Neuronal stem cell (in vitro differentiated cells): ENCODE measurements around the gene CYP4F22.
A peak's percentile ranks its signal among the peaks of the same experiment; 100 is the strongest.

Experiments
- DNase-seq: peaks from one replicate; pipeline ENCODE4 v3.0.0-alpha.2; 2013; ENCODE audit warnings: low spot score
- H2AFZ ChIP-seq: one replicate; pipeline ENCODE4 v1.6.1; 2013; ENCODE audit warnings: mild to moderate bottlenecking, low read length, inconsistent platforms
- H2AK5ac ChIP-seq: 2 replicates; pipeline ENCODE4 v1.6.1; 2013; ENCODE audit warnings: low read depth, mild to moderate bottlenecking, inconsistent platforms, low read length, moderate library complexity, mixed read lengths
- H2BK120ac ChIP-seq: 2 replicates; pipeline ENCODE4 v1.6.1; 2013; ENCODE audit warnings: low read depth, mild to moderate bottlenecking, inconsistent platforms, low read length, moderate library complexity, mixed read lengths
- H2BK12ac ChIP-seq: one replicate; pipeline ENCODE4 v1.6.1; 2013; ENCODE audit warnings: low read length, inconsistent platforms
- H2BK15ac ChIP-seq: 2 replicates; pipeline ENCODE4 v1.6.1; 2013; ENCODE audit warnings: mild to moderate bottlenecking, low read length, inconsistent platforms, mixed read lengths
- H2BK5ac ChIP-seq: one replicate; pipeline ENCODE4 v1.6.1; 2013; ENCODE audit warnings: inconsistent platforms, mild to moderate bottlenecking, low read length, moderate library complexity
- H3K14ac ChIP-seq: one replicate; pipeline ENCODE4 v1.6.1; 2013; ENCODE audit warnings: low read length, inconsistent platforms
- H3K18ac ChIP-seq: 2 replicates; pipeline ENCODE4 v1.6.1; 2013; ENCODE audit warnings: low read length, inconsistent platforms
- H3K23ac ChIP-seq: 2 replicates; pipeline ENCODE4 v1.6.1; 2013; ENCODE audit warnings: low read depth, mild to moderate bottlenecking, mixed read lengths, low read length, inconsistent platforms; ENCODE audit not compliant: poor library complexity
- H3K27ac ChIP-seq: replicated peaks from 3 replicates; pipeline ENCODE4 v1.5.1; 2013; ENCODE audit warnings: low read length, inconsistent platforms
- H3K27me3 ChIP-seq, 3 experiments: 2 replicates each; pipeline ENCODE4 v1.6.1; 2013; ENCODE audit warnings: low read length in 3 of 3, mild to moderate bottlenecking in 2 of 3, inconsistent platforms in 1 of 3, low read depth in 1 of 3, mixed read lengths in 1 of 3, moderate library complexity in 1 of 3; ENCODE audit not compliant: control insufficient read depth in 3 of 3, insufficient read depth in 3 of 3
- H3K36me3 ChIP-seq, 2 donors: replicated peaks in 1 of 2; 2 replicates each; pipeline ENCODE4 v1.6.1; 2013; ENCODE audit warnings: low read length in 2 of 2; ENCODE audit not compliant: control insufficient read depth in 2 of 2, insufficient read depth in 2 of 2
- H3K4ac ChIP-seq: 2 replicates; pipeline ENCODE4 v1.6.1; 2013; ENCODE audit warnings: inconsistent platforms, mild to moderate bottlenecking, low read length, moderate library complexity
- H3K4me1 ChIP-seq, 2 donors: 1 replicate in 1 of 2; 2 replicates in 1 of 2; pipeline ENCODE4 v1.6.1; 2013; ENCODE audit warnings: low read length in 2 of 2, low read depth in 1 of 2; ENCODE audit not compliant: control insufficient read depth in 2 of 2, insufficient read depth in 1 of 2
- H3K4me2 ChIP-seq: one replicate; pipeline ENCODE4 v1.6.1; 2013; ENCODE audit warnings: mild to moderate bottlenecking, low read length, inconsistent platforms; ENCODE audit not compliant: insufficient read depth, poor library complexity, severe bottlenecking
- H3K4me3 ChIP-seq, 2 donors: 2 replicates each; pipeline ENCODE4 v1.5.1; 2013; ENCODE audit warnings: low read length in 2 of 2, mild to moderate bottlenecking in 2 of 2, inconsistent platforms in 1 of 2, moderate library complexity in 1 of 2
- H3K79me1 ChIP-seq: one replicate; pipeline ENCODE4 v1.6.1; 2013; ENCODE audit warnings: low read depth, mild to moderate bottlenecking, inconsistent platforms, low read length, moderate library complexity
- H3K9ac ChIP-seq: one replicate; pipeline ENCODE4 v1.6.1; 2013; ENCODE audit warnings: mild to moderate bottlenecking, low read depth, low read length, inconsistent platforms; ENCODE audit not compliant: poor library complexity
- H3K9me3 ChIP-seq, 2 donors: replicated peaks in 1 of 2; 2 replicates each; pipeline versions ENCODE3 to v1.6.1; 2013; ENCODE audit warnings: low read length in 2 of 2, mild to moderate bottlenecking in 2 of 2, inconsistent platforms in 1 of 2, low read depth in 1 of 2, mixed read lengths in 1 of 2, moderate library complexity in 1 of 2; ENCODE audit not compliant: control insufficient read depth in 2 of 2, insufficient read depth in 1 of 2
- H4K8ac ChIP-seq: one replicate; pipeline ENCODE4 v1.6.1; 2013; ENCODE audit warnings: low read depth, mild to moderate bottlenecking, inconsistent platforms, low read length, moderate library complexity
- H4K91ac ChIP-seq: one replicate; pipeline ENCODE4 v1.6.1; 2013; ENCODE audit warnings: low read length, low read depth, mild to moderate bottlenecking, inconsistent platforms; ENCODE audit not compliant: poor library complexity
- WGBS, 2 donors: extraction: QIAGEN DNeasy Blood & Tissue Kit; methylation state at CpG; one replicate each; pipeline ENCODE4 v1.1.7; 2013; ENCODE audit warnings: missing lambda C conversion rate in 2 of 2, mixed read lengths in 1 of 2; ENCODE audit not compliant: insufficient read length in 2 of 2, insufficient replicate concordance in 1 of 2; ENCODE audit errors: extremely low coverage in 2 of 2; 5-methylcytosine and 5-hydroxymethylcytosine counted together

CYP4F22 gene

DNA sequence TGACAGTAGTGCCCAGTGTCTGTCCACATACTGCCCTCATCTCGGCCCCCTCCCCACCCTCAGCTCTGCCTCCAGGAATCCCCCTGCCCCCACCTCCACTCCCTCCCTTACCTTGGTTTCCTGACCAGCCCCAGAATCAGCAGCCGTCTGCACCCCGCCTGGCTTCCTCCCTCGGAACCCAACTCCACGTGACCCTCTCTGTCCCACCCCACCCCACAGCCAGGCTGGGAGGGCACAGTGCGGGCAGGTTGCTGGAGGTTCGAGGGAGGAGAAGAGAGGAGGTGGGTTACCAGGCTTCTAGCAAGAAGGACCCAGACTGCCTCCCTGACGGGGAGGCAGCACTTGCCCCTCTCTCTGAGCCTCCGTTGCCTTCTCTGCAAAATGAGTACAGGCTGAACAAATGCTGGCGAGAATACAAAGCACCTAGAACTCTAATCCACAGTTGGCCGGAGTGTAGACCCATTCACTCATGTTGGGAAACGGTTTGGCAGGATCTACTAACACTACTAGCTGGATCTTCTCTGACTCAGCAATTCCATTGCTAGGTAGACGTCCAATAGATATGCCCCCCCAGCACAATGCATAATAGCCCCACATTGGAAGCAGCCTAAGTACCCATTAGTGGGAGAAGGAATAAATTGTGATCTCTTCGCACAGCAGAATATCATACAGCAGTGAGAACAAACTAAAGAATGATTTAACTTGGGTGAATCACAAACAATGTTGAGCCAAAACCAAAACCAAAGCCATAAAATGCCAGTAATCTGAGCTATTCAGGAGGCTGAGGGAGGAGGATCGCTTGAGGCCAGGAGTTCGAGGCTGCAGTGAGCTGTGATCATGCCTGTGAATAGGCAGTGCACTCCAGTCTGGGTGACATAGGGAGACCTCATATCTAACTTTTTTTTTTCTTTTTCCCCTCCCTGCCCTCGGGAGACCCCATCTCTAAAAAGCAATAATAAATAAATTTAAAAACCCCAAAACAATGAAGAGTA lies 43.6 kb upstream of the CYP4F22 start, which contains the start of gene RASAL3:
RASAL3 (minus strand) TSS at position 151 of the 992 bp plus-strand sequence. CDS start 186 bp downstream, outside the sequence.
- Histone ChIP-seq H3K9ac (peak within 1 kb of the TSS; percentile 21), H3K4me1 (no peaks in the 10 kb centered on the region), H3K9me3 (no peaks in the 10 kb centered on the region), H3K23ac (peak within 1 kb of the TSS; percentile 91), H3K18ac (peak within 1 kb of the TSS; percentile 89), H2BK5ac (no peak within 1 kb of the TSS), H2AK5ac (peak within 1 kb of the TSS; percentile 37), H3K36me3 (no peaks in the 10 kb centered on the region), H3K27me3 (peaks cover 8 to 64% (median 43%) of the 10 kb centered on the region in 3 experiments), H3K4me3 (no peak within 1 kb of the TSS), H2BK120ac (no peak within 1 kb of the TSS), H3K79me1 (no peaks in the 10 kb centered on the region), H4K91ac (no peak within 1 kb of the TSS), H2BK15ac (no peak within 1 kb of the TSS), H3K4me2 (no peak within 1 kb of the TSS), H2BK12ac (no peak within 1 kb of the TSS), H3K14ac (no peak within 1 kb of the TSS), H2AFZ (peak within 1 kb of the TSS; percentile 49), H3K27ac (no peak within 1 kb of the TSS), H4K8ac (no peak within 1 kb of the TSS), H3K4ac (no peak within 1 kb of the TSS)
- DNase-seq: no peak
- no CpG with 5 or more reads among the region's 17 CpGs for WGBS, 2 donors

GRCh38 chr19:15466851-15467733 lies 41.2 kb upstream of the CYP4F22 start:
- no peak for DNase-seq
- Histone ChIP-seq H3K79me1 (no peaks in the 10 kb centered on the region), H3K18ac (no peak overlapping the region)

GRCh38 chr19:15467734-15468214 lies 40.6 kb upstream of the CYP4F22 start:
- no peak overlapping the region for H3K23ac ChIP-seq
- WGBS, 2 donors: no CpG with 5 or more reads among the region's 6 CpGs
- DNase-seq: no peak
- H2AK5ac ChIP-seq: no peak overlapping the region
- no peak overlapping the region for H4K8ac ChIP-seq
- H3K27me3 ChIP-seq: peaks cover 11 to 48% (median 36%) of the 10 kb centered on the region in 3 experiments
- no peak overlapping the region for H3K4me2 ChIP-seq
- H2BK120ac ChIP-seq: no peak overlapping the region
- H3K4me1 ChIP-seq: peaks cover 0 to 2% of the 10 kb centered on the region in 2 donors
- no peak overlapping the region for H3K14ac ChIP-seq
- no peak overlapping the region for H3K9ac ChIP-seq
- H2BK15ac ChIP-seq: no peak overlapping the region
- no peak overlapping the region for H2BK5ac ChIP-seq
- no peaks in the 10 kb centered on the region for H3K36me3 ChIP-seq
- H3K79me1 ChIP-seq: no peaks in the 10 kb centered on the region
- no peak overlapping the region for H3K27ac ChIP-seq
- no peak overlapping the region for H2BK12ac ChIP-seq
- H4K91ac ChIP-seq: no peak overlapping the region
- no peak overlapping the region for H3K4ac ChIP-seq
- no peak overlapping the region for H2AFZ ChIP-seq
- no peak overlapping the region for H3K18ac ChIP-seq
- H3K4me3 ChIP-seq: no peak overlapping the region
- H3K9me3 ChIP-seq: no peaks in the 10 kb centered on the region

More at GRCh38 chr19:15466851-15467733, 41.2 kb upstream of the CYP4F22 start:
- no peak overlapping the region for H3K9ac ChIP-seq
- H3K4ac ChIP-seq: no peak overlapping the region
- no peak overlapping the region for H3K14ac ChIP-seq
- no peak overlapping the region for H3K4me3 ChIP-seq
- whole genome bisulfite sequencing, 2 donors: no CpG with 5 or more reads among the region's 8 CpGs
- no peaks in the 10 kb centered on the region for H3K9me3 ChIP-seq
- no peak overlapping the region for H2BK5ac ChIP-seq
- peaks cover 0 to 2% of the 10 kb centered on the region in 2 donors for H3K4me1 ChIP-seq
- H3K23ac ChIP-seq: no peak overlapping the region
- peaks cover 11 to 48% (median 36%) of the 10 kb centered on the region in 3 experiments for H3K27me3 ChIP-seq
- no peaks in the 10 kb centered on the region for H3K36me3 ChIP-seq
- H2AFZ ChIP-seq: no peak overlapping the region
- no peak overlapping the region for H2AK5ac ChIP-seq
- no peak overlapping the region for H3K4me2 ChIP-seq
- H4K91ac ChIP-seq: no peak overlapping the region
- H4K8ac ChIP-seq: no peak overlapping the region
- no peak overlapping the region for H3K27ac ChIP-seq
- no peak overlapping the region for H2BK15ac ChIP-seq
- no peak overlapping the region for H2BK12ac ChIP-seq
- no peak overlapping the region for H2BK120ac ChIP-seq
